GM18867 (cell line): ENCODE results near the gene EFS.

Experiments used
- ATAC-seq: cut with Tn5 transposase; IDR thresholded peaks from one replicate; pipeline ENCODE4 v1.9.1; 2021; ENCODE audit warnings: mild to moderate bottlenecking, moderate library complexity; ENCODE audit not compliant: unreplicated experiment

The EFS gene, protein sequence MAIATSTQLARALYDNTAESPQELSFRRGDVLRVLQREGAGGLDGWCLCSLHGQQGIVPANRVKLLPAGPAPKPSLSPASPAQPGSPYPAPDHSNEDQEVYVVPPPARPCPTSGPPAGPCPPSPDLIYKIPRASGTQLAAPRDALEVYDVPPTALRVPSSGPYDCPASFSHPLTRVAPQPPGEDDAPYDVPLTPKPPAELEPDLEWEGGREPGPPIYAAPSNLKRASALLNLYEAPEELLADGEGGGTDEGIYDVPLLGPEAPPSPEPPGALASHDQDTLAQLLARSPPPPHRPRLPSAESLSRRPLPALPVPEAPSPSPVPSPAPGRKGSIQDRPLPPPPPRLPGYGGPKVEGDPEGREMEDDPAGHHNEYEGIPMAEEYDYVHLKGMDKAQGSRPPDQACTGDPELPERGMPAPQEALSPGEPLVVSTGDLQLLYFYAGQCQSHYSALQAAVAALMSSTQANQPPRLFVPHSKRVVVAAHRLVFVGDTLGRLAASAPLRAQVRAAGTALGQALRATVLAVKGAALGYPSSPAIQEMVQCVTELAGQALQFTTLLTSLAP

DNA sequence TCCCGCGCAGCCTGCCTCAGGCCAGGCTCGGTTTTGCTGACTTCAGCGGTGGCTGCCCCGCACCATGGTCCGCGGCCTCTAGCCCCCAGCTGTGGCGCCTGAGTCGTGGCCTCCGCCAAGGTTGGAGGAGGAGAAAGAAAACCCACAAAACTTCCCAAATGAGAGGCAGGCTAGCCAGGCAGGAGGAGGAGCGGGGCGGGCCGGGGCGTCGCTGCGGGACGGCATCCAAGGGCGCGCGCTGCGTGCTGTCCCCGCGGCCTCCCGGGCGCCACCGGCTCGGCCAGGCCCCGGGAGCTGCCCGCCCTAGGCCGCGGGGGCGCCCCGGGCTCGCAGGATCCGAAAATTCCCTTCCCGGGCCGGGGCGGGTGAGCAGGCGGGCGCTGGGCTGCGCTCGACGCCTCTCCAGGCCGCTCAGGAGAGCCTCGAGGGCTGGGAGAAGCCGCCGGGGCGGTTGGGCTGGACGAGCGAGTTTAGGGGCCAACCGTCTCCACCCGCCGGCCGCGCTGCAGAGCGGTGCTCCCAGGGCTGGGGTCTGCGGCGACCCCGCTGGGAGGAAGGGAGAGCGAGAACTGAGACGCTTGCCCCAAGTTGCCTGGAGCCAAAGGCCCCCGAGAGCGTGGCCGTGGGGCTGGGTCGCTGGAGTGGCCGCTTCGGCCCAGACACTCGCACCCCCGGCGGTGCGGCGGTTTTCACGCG lies at the start of gene EFS:
Gene EFS (minus strand): TSS at position 137 of the 696 bp plus-strand sequence. CDS start 147 bp downstream, outside the sequence.
- ATAC-seq, result no peak

DNA sequence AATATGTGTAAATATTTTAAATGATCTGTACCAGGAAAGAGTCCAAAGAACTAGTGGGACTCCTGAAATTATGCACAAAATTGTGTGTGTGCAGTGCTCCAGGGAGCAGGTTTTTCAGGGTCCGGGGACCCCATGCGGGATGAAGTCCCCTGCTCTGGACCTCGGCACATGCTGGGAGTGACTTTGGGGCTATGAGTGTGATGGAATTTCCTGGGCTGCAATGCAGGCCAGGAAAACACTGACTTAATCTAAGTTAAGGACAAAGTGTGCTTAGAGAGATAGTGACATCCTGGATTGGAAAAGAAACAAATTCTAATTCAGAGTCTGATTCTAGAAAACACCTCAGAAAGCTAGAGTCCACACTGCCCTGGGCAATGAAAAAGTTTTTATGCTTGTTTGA lies 49.3 kb upstream of the EFS start:
- ATAC-seq, result no peak

DNA sequence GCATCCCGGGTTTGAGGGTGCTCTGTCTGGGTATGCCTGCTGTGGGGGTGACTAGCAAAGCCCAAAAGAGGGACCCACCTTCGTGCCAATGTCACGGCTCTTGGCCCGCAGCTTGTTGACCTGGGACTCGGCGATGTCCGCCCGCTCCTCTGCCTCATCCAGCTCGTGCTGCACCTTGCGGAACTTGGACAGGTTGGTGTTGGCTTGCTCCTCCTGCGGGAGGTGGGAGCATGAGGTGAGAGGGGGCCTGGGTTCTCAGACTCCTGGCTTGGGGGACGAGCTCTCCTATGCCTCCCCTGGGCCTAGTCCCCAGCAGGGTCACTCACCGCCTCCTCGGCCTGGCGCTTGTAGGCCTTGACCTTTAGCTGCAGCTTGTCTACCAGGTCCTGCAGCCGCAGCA lies 48.7 kb upstream of the EFS start:
- no peak for ATAC-seq

DNA sequence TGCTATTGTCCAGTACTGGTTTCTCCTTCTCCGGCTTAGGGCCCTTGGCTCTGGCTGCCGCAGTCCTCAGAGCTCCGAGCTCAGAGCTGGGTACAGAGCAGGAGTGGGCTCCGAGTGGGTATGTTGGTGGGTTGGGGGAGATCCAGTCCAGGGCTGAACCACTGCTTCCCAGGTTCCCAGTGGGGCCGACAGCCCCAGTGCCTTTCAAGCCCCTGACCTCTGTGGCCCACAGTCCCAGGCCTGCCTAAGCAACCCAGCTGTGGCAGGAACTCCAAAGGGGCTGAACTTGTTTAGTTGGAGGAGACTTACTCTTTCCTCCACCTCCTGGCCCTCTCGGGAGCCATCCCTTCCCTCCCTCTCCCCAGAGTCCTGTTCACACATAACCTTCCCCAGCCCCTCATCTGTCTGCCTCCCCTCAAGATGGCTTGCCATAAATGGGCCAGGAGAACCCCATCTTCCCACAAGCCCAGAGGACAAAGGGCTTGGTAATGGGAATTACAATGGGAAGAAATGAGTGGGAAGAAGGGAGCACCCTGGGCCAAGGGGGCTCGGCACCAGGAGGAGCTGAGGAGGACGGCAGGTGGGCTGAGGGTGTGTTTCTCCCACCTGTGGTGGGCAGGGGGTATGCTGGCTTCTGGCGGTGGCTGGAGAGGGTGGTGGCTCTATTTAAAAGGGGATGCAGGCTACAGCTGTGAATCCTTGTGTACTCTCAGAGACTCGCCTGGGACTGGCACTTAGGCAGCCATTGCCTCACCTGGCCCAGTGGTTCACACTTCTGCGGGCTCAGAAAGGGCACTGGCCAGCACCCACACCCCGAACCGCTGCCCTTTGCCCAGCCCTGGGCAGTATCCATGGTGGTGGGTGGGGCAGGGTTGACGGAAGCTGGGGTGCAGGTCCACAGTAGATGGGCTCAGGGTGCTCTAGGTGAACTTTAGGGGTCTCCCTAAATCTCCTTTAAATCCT lies 46.9 kb upstream of the EFS start:
- ATAC-seq, result no peak

DNA sequence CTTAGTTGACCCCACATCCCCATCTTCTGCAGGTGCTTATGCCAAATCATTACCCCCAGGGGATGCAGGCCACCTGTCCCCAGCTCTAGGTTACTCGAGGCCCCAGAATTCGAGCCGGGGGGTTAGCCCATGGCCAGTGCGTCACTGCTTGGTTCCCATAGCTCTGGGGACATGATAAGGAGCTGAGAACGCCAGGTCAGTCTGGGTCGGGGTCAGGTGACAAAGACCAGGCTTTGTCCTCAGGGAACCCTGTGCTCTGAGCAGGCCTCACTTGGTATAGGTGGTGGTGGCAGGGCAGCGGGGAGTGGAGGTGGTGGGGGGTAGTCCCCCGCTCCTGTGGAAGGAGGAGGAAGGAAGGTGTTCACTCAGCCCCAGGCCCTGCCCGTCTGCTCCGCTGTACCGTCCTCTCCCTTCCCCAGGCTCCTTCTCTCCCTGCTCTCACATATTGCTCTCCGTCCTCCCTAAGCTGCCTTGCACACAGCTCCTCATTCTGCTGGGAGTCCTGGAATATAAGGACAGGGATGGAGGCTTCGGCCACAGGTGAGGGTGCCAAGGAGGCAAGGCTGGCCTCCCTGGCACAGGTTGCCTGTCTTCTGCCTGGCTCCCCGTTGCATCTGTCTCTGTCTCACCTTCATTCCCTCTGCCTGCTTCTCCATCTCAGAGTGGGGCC lies 45.1 kb upstream of the EFS start:
- no peak for ATAC-seq

DNA sequence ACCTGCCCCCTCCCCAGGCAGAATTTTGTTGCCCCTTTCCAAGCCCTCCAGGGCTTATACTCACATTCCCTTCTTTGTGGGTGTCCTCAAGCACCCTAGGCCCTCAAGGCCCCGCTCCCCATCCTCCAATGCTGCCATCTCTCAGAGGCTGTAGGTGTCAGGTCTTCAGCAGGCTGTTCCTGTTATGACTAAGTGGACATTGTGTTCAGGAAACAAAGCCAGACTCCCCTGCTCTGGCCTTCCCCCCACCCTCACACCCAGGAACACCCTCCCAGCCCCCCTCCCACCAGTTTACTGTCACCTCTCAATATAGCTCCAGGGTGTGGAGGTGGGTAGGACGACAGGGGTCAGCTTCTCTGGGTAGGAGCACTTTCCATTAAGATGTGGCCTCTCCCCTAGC lies 44.5 kb upstream of the EFS start:
- no peak for ATAC-seq

DNA sequence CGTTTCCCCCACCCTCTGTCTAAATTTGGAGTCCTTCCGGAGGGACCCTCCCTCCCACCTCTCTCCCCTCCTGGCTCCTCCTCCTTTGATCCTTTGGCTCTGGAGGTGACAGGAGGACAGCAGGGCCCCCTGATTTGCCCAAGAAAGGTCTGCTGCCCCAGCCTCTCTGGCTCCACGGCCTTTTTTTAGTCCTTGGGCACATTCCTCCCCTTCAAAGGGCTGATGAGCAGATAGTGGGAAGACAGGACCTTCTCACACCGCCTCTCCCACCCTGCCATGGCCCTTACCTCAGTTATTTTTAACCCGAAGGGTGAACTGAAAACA lies 43.3 kb upstream of the EFS start:
- no peak for ATAC-seq

DNA sequence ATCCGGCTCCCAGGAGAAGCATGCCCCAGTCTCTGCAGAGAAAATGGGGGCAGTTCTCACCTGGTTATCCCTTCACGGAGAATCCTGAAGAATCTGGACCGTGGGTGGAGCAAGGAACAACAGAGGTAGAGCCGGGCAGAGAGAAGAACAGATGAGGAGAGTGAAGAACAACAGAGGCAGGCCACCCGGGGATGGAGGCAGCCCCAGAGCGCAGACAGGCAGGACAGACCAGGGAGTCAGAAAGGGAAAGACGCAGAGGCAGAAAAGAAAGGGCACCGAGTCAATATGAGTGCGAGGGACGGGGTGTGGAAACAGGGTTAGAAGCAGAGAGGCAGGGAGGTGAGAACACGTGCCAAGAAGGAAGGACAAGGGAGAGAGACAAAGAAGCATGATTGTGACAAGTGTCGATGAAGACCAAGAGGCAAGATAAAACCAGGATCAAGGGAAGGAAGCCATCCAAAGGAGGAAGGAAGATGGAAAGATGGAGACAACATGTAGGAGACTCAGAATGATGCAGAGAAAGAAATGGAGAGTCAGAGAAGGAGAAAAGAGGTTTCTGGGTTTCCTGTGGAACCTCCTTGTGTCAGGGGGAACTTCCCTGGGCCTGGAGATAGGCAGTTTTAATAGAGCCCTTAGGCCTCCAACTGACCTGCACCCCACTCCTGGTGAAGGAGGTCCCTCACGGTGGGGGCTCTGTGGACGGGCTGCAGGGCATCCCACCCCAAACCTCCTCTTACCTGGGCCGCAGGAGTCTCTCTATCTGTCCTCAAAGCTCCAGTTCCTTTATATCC lies 42.7 kb upstream of the EFS start, which contains the start of gene MYH6:
Gene MYH6 (minus strand): TSS at position 758 of the 791 bp plus-strand sequence. CDS start 1,050 bp downstream, outside the sequence.
- ATAC-seq, result no peak

DNA sequence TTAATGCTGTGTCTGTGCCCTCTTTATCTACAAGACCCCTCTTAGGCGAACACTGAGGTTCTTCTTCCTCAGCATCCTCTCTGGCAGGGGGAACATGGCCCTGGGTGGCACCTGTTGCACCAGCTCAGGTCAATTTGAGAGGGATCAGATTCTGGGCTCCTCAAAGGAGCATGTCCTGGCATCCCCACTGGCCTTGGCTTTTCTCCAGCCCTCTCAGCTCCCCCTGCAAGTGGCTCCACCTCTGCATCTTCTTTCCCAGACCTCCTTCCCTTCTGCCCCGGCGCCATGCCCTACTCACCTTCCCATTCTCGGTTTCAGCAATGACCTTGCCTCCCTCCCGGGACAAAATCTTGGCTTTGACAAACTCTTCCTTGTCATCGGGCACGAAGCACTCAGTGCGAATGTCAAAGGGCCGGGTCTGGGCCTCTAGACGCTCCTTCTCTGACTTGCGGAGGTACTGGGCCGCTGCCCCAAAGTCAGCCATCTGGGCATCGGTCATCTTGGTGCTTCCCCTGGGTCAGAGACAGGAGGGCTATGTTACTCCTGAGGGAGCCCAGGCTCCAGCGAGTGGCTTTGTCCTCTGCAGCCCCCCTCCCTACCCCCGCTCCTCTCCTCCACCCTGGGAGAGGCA lies 41.9 kb upstream of the EFS start:
- no peak for ATAC-seq

DNA sequence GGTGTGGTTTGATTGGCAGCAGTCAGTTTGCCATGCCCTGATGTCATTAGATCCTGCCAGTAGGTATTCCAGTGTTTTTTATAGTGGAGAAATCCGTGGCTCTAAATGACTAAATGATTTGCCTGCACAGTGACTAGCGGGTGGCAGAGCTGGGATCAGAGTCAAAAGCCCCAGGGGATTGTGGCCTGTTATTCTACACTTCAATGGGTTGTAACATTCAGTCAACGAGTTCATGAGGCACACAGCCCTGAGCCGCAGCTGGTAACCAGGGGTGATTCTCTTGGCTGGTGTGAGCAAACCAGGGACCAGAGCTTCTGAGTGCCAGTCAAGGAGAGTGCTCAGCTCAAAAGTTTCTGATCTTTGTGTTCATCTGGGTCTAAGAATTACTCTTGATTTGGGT lies 41.3 kb upstream of the EFS start:
- ATAC-seq, result no peak

DNA sequence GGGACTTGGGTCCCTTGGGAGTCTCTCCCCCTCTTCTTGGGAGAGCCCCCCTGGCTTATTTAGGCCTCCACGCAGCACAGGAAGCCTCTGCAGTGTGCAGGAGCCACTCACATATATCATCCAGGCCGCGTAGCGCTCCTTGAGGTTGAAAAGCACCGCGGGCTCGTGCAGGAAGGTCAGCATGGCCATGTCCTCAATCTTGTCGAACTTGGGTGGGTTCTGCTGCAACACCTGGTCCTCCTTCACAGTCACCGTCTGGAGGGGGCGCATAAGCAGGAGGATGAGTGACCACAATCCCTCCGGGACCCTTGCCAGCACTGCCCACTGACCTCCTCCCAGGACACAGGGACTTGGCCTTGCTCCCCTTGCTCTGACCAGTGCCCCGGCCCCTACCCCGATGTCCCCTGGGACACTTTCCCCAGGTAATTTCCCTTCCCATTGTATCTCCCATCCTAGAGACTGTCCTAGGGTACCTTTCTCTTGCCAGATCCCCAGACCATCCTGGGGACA lies 40.6 kb upstream of the EFS start:
- ATAC-seq, result no peak

DNA sequence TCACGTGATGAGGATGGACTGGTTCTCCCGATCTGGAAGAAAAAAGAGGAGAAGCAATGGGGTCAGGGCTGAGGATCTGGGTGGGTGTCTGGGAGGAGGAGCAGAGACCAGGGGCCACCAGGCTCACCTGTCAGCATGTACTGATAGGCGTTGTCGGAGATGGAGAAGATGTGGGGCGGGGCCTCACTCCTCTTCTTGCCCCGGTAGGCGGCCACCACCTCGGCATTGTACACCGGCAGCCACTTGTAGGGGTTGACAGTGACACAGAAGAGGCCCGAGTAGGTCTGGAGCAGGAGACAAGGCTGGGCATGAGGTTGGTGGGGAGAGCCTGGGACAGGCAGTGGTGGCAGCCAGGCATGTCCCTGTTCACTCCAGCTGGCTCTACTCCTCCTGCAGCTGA lies 40.1 kb upstream of the EFS start:
- no peak for ATAC-seq

DNA sequence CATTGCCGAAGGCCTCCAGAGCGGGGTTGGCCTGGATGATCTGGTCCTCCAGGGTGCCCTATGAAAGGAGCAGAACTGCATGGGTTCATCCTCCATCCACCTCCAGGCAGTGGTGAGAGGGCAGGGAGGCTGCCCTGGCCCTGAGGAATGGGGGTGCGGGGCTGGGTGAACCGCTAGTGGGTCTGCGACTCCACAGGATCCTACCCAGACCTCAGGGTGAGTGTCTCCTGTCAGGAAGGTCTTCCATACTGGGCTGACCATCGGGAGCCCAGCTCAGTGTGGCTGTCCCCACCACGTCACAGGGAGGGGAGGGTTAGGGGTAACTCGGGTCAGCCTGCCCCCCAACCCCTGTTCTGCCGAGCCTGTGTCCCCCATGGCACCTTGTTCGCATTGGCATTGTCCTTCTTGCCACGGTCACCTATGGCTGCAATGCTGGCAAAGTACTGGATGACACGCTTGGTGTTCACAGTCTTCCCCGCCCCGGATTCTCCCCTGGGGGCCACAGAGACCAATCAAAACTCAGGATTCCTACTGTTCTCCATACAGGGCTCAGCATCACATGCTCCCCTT lies 39.4 kb upstream of the EFS start:
- ATAC-seq, result no peak

DNA sequence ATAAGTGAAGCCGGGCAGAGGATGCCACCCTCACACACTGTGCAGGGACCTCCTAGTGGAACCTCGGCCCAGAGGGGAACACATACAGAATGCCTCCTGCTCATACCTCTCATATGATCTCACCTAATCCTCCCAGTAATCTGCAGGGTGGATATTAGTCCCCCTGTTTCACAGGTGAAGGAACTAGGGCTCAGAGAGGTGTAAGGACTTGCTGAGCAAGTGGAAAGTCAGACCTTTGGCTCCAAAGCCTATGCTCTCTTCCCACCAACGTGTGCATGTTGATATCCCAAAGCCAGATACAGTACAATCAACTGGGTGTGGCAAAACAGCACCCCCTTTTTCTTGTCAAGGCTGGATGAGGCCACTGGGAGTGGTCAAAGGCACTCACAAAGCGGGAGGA lies 38.9 kb upstream of the EFS start:
- no peak for ATAC-seq

DNA sequence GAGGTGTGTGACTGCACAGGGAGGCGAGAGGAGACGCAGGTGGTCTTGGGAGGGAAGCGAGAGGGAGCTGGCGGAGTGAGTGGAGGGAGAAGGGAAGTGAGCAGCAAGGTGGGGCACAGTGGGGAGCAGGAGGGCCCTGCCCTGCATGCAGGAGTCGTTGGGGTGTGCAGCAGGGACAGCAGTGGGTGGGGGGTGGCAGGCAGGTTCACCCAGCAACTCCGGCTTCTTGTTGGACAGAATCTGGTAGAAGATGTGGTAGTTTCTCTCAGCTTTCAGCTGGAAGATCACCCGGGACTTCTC lies 38.1 kb upstream of the EFS start:
- no peak for ATAC-seq

DNA sequence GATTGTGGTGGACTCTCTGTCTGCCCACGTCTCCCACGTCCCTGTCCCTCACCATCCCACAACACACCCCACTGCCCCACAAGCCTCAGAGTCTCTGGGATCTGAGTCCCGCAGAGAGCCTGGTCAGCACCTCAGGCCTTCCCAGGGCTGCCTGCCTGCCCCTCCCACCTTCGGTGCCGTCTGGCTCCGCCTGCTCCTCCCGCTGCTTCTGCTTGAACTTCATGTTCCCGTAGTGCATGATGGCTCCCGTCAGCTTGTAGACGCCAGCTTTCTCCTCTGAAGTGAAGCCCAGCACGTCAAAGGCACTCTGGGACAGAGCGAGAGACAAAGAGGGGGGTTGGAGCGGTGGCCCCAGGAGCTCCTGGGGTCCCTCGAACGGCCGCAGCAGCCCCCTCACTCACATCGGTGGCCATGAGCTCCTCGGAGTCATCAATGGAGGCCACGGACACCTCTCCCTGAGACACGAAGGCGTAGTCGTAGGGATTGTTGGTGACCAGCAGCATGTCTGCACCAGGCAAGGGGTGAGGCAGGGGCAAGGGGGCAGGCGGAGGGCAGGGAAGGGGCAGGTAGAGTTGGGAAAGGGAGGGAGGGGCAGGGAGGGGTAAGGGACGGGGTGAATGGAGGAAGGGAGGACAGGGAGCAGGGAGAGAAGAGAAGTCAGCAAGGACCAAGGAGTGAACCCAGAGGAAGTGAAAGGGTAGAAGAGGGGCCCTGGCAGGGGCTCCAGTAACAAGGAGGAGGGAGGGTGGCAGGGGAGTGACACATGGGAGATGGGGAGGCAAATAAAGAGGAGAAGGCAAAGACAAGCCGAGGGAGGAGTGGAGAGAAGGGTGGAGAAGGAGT lies 37.5 kb upstream of the EFS start:
- ATAC-seq, result no peak

DNA sequence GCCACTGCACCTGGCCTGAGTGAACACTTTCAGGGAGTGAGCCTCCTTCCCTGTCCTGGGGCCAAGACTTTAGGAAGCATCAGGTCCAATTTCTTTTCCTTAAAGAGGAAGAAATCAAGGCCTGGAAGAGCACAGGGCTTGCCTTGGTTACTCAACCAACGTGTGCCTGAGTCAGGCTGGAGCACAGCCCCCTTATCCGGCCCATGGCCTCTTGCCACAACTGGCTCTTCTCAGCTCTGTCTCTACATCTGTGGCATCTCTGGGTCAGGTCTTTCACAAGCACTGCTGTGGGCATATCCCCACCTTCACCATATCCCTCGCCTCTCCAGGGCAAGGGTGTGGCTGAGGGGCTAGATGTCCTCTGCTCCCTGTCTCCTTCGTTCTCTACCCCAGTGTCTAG lies 36.3 kb upstream of the EFS start:
- ATAC-seq, result no peak
